GM19395 (cell line): Measurements from ENCODE around the gene MICU1.
"Not testable (repeated sequence)": the region's sequence is repeated elsewhere in the genome, so short reads cannot be mapped to it uniquely, and the experiment has no call there.

Source experiments
- ATAC-seq: cut with Tn5 transposase; IDR thresholded peaks from one replicate; pipeline ENCODE4 v1.9.1; 2021; ENCODE audit warnings: mild to moderate bottlenecking, moderate library complexity; ENCODE audit not compliant: unreplicated experiment

Gene MICU1

DNA sequence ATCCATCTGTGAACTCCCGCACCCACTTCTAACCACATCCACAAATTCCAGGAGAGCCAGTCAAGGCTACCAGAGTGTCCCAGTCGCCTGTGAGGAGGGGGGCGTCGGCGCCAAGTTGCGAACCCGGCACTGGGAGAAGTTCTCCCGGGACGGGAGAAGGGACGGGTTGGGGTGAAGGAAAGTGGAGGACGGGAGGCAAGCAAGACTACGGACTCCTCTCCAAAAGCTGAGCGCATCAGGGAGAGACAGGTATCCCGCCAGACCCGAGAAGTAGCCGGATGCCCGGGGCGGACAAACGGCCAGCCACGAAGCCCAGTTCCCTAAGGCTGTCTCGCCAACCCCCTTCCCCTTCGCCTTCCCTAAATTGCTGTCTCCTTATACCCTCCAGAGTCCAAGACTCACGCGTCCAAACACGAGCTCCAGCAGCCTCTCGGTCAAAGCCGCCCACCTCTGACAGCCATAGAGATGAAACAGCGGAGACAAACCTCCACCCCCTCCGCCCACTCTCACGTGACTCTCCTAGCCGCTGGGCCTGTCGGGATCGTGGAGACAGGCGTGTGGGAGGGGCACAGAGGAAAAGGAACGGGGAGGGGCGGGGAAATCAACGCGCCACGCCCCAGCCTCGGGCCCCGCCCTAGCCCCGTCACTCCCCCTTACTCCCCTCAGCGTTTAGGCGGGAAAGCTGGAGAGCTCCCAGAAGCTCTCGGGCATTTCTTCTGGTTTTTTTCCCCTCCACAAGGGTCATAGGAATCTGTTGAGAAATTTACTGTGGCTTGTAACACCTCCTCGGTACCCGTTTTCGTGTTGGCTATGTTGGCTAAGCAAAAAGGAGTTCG, at the start of gene MICU1:
TSS of gene MICU1 (minus strand) at position 472 of the 836 bp plus-strand sequence. CDS start 59,286 bp downstream, outside the sequence.
- ATAC-seq: peak; percentile 95

DNA sequence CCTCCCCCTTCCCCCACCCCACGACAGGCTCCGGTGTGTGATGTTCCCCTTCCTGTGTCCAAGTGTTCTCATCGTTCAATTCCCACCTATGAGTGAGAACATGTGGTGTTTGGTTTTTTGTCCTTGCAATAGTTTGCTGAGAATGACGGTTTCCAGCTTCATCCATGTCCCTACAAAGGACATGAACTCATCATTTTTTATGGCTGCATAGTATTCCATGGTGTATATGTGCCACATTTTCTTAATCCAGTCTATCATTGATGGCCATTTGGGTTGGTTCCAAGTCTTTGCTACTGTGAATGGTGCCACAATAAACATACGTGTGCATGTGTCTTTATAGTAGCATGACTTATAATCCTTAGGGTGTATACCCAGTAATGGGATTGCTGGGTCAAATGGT, 48.3 kb upstream of the MICU1 start:
- ATAC-seq: not testable (repeated sequence)

DNA sequence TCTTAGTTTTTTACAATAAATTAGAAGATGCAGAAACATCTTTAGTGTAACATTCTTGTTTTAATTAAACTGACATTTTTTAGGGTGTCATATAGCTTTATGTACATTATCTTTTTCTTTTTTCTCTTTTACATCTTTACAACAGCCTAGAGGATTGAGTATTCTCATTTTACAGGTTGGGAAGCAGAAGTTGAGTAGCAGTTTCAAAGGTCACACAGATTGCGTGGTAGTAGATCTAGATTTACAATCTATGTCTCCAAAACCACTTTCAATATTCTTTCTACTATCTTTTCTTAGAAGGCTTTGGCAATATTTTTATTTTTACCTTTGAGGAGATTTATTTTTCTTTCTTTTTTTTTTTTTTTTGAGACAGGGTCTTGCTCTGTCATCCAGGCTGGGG, 47.4 kb upstream of the MICU1 start:
- no peak for ATAC-seq

DNA sequence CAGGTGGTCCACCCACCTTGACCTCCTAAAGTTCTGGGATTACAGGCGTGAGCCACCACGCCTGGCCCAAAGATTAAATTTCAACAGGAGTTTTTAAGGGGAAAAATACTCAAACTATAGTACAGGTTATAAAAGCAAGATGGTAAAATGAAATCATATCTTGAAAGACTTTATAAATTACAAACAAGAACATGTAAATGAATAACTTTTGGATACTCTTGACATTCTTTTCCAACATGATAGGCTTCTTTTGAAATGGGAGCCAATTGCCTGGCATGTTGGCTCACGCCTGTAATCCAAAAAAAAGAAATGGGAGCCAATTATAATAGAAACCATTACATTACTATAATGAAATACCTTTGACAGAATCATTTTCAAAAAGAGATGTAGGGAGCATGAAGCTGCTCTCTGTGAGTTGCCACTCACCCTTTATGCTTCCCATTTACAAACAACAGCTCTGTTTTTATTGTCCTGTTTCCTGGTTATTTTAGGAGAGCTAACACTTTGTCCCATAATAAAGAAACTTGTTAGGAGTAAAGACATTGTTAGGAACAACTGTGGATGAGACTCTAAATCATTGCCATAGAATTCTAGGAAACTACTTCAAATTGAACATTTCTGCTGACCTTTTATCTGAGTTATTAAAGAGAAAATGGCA, 41.5 kb upstream of the MICU1 start:
- ATAC-seq: no peak

DNA sequence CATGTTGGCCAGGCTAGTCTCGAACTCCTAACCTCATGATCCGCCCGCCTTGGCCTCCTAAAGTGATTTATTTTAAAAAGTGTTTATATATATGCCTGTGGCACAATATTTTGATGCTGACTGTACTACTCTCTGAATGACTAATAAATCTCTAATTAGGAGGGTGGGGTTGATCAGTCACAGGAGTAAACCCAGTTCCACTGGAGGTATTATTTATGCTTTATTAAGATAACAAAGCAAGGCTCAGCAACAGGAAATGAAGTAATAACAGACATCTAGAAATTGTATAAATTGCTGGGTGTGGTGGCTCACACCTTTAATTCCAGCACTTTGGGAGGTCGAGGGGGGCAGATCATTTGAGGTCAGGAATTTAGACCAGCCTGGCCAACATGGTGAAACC, 40.0 kb upstream of the MICU1 start:
- ATAC-seq: no peak

DNA sequence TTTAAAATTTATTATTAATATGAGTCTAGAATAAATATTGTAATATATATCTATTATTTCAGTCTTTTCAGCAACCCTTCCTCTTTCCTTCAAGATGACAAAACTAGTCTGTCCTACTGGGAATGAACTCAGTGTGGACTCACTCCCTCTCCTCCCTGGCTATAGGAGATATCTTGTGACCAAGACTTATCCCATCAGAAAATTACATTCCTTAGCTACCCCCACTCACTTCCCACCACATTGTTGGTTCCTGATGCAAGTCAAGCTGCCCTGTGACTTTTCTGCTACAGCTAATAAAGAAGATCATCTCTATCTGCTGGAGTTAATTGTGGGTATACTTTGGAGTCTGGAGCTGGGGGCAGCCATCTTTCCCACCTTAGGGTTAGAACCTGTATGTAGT, 38.1 kb upstream of the MICU1 start:
- ATAC-seq: no peak

DNA sequence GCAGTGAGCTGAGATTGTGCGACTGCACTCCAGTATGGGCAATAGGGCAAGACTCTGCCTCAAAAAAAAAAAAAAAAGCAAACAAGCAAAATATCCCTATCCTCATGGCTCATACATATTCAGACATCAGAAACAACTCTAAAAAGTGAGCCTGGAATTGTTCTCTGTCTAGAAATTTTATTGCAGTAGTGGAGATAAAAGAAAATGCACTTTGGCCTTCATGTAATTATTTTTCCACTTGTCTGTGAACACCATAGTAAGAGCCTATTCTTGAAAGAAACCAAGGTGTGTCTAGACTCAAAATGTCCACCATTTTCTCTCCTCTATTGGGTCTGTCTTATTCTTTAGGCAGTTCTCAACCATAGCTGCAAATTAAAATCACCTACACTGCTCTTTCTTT, 35.6 kb upstream of the MICU1 start:
- ATAC-seq: no peak

DNA sequence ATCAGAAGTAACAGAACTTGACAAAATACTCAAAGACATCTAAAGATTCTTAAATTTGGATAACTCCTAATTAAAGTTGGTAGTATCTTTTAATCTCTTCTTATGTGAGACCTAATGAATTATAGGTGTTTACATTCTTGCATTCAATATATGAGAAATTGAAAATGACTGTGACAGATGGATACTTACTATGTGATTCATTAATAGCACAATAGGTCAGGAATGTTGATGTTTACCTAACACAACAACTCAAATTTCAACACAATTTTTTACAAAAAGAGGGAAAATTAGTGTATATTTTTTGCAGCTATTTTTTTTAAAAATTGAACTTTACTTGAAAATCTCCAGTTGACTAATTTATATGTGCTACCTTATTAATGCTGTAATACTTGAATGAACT, 34.3 kb upstream of the MICU1 start:
- ATAC-seq: no peak

DNA sequence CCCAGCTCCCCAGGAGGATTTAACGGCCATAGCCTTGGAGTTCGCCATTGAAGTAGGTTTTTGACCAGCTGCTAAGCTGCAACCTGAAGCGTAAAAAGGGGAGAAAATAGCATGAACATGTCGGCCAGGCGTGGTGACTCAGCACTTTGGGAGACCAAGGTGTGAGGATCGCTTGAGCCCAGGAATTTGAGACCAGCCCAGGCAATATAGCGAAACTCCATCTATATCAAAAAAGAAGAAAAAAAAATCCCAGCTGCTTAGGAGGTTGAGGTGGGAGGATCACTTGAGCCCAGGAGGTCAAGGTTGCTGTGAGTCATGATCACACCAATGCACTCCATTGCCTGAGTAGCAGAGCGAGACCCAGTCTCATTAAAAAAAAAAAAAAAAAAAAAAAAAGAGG, 33.8 kb upstream of the MICU1 start:
- ATAC-seq: no peak

DNA sequence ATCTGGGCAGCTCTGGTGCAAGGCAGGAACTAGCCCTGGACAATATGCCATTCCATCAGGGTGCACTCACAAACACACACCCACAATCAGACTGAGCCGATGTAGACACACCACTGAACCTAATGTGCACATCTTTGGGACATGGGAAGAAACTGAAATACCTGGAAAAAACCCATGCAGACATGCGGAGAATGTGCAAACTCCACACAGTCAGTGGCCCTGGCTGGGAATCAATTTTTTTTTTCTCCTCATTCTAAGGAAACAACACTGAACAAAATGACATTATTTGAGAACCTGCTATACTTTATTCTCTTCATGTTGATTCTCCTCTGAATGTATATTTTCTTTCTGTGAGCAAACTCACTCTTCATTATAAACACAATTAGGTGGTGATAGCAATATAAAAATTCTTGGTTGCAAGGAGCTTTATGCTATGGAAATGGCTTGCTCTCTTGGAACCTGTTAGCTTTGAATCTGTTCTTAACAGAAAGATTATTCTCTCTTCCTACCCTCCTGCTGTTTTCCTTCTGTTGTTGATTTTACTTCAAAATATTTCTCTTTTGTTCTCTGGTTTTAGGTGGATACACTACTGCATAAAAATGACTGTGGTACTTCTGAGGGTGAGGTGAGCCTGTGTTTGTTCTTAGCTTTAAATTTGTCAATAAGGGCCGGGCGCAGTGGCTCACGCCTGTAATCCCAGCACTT, 33.0 kb upstream of the MICU1 start:
- no peak for ATAC-seq

- no peak for ATAC-seq
These were observed 28.8 kb upstream of the MICU1 start for GRCh38 chr10:72654720-72655119.

GRCh38 chr10:72653383-72654096, 27.7 kb upstream of the MICU1 start:
- ATAC-seq: no peak

DNA sequence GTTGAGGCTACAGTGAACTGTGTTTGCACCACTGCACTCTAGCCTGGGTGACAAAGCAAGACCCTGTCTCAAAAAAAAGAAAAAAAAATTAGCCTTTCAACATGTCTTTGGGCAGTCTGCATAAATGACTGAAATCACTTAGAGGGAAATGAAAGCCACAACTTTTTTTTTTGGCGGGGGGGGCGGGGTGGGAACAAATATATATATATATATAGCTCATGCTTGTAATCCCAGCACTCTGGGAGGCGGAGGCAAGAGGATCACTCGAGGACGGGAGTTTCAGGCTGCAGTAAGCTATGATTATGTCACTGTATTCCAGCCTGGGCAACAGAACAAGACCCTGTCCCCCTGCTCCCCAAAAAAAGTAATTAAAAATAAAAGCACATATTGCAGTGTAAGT, 23.4 kb upstream of the MICU1 start:
- no peak for ATAC-seq

GRCh38 chr10:72648301-72648700, 22.4 kb upstream of the MICU1 start:
- ATAC-seq: no peak

DNA sequence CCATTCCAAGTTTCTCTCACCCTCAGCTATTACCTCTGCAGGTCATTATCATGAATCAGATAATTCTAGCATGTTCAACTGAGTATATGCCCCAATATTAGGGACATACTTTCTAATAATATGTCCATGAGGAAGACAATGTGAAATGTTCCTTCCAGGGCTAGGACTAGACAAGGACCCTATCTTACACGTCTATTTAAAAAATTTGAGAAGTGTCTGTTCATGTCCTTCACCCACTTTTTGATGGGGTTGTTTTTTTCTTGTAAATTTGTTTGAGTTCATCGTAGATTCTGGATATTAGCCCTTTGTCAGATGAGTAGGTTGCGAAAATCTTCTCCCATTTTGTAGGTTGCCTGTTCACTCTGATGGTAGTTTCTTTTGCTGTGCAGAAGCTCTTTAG, 21.1 kb upstream of the MICU1 start:
- not testable (repeated sequence) for ATAC-seq

DNA sequence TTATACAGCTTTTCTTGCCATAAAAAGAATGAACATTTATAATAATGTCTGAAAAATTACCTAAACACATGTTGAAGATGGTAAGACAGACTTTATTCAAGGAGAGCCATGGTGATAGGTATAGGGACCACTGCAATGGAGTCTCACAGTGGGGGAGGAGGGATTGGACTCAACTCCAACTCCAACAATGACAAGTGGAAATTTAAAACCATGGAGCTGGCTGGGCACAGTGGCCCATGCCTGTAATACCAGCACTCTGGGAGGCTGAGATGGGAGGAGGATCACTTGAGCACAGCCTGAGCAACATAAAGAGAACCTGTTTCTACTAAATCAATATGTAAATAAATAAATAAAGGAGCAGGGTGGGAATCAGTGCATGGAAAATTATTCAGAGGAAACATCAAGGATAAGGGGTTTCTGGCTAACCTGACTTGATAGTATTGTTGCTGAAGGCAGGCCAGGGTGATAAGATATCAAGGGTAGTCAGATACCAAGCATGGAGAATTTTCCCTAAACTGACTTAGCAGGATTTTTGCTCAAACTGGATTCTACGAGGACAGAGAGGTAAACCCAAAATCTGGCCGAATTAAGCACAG, 19.5 kb upstream of the MICU1 start:
- ATAC-seq: no peak

DNA sequence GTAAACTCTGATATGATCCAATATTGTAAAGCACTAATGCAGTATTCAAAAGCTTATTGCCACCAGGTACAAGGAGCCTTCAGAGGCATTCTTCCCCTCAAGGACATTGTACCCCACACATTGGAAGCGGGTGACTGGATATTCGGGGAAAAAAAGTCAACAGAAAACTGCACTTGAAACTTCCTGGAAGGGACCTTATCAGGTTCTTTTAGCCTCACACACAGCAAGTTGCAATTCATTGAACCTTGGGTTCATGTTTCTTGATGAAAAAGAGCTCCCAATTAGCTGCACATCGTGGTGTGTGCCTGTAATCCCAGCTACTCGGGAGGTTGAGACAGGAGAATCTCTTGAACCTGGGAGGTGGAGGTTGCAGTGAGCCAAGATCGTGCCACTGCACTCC, 16.4 kb upstream of the MICU1 start:
- ATAC-seq: no peak

DNA sequence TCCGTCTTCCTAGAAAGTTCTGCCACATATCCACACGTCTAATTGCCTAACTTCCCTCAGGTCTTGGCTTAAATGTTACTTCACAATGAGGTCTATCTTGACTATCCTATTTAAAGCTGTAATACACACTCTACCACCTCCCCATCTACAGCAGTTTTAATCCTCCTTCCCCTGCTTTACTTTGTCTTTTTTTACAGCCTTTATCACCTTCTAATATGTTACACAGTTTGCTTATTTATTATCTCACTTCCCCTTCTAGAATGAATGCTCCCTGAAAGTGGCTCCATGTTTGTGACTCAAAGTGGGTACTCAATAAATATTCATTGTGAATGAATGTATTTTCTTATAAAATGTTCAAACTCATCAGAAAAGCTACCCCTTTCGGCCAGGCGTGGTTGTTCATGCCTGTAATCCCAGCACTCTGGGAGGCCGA, 13.6 kb upstream of the MICU1 start:
- ATAC-seq: no peak

- ATAC-seq: no peak
These were observed 12.9 kb upstream of the MICU1 start for GRCh38 chr10:72638586-72639440.

GRCh38 chr10:72637398-72637857, 11.5 kb upstream of the MICU1 start:
- no peak for ATAC-seq
